Measurements from ENCODE around the gene CBX2.
A peak's percentile ranks its signal among the peaks of the same experiment; 100 is the strongest.

CBX2 gene

DNA sequence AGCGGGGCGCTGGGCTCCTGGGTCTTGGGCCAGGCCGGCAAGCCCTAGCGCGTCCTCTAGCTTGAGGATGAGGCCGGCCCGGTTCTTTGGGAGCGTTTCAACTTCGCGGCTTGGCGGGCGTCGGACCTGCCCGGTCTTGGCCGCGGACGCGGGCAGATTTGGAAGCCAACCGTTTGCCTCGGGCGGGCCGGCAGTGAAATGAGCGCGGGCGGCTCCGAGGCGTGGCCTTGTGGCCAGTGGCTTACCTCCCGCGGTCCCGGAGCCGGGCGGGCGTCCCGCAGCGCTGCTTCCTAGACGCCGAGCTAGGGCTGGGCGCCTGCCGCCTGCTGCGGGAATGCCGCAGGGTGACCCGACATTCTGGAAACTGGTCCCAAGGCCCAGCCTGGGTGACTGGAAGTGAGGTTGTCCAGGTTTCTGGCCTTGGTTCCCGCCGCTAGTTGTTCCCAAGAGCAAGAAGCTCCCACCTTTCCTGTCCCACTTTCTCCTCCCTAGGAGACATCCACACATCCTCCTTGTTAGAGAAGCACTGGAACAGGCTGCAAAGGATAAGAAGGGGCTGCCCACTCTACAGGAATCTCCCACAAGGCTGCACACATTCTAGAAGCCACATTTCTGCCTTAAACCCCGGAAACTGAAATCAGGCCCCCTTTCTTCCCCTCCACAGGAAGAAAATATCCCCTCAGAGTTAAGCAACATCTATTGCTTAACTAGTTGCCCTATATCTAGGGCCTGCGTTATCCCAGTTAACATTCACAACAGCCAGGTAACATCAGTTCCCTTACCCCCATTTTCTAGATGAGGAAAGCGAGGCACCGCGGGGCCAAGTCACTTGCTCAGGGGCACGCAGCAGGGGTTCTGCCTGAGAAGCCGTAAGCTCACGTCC, 23.4 kb downstream of the CBX2 start:
- DNase-seq = no peak

DNA sequence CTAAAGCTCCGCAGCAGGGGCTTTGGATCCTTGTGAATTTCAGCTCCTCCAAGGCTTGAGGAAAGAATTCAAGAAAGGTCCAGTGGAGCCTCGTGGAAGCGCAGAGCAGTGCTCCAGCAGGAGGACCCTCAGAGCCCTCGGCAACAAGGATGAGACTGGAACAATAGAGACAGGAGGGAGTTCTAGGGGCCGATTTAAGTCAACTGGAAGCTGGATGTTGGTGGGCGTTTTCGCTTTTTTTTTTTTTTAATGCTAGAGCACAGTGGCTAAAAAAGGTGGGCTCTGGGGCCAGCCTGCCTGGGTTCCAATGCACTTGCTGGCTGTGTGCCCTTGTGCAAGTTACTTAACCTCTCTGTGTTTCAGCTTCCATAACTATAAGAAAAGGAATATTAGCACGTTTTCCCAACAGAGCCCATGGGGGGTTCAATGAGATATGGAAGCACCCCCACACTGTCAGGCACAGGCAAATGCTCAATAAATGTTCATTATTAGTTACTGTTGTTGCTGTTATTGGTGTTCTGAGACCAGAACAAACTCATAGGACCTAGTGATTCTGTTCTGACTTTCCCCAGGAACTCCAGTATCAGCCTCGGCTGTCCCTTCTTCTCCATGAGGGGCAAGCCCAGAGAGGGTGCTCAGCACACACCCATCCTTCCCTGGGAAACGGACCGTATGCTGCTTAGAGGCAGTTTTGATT, 24.2 kb downstream of the CBX2 start:
- DNase-seq = no peak

DNA sequence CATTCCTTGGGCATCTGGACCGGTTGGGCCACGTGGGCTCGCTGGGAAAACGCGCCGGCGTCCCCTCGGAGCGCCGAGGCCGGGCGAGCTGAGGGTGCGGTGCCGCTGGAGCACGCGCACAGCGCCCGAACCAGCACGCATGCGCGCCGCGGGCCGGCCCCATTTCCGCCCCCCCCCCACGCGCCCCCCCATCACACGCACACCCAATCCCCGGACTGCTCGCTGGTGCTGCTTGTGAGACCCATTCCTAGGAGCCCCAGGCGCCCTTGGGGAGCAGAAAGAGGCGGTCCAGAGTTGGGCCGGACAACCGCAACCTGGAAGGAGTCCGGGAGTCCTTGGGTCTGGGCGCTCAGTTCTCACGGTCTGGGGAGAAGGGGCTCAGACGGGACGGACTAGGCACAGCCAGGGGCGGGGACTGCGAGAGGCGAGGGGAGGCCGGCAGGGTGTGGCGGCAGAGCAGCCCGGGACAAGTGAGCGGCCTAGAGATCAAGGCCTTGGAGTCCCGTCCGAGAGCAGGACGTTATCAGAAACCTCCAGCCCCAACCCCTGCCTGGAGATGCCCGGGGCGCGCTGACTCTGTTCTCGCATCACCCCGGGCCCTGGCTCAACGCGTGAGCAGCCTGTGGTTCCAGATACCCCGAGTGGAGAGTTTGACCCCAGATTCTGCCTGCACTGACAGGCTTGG, 24.9 kb downstream of the CBX2 start:
- no peak for DNase-seq

DNA sequence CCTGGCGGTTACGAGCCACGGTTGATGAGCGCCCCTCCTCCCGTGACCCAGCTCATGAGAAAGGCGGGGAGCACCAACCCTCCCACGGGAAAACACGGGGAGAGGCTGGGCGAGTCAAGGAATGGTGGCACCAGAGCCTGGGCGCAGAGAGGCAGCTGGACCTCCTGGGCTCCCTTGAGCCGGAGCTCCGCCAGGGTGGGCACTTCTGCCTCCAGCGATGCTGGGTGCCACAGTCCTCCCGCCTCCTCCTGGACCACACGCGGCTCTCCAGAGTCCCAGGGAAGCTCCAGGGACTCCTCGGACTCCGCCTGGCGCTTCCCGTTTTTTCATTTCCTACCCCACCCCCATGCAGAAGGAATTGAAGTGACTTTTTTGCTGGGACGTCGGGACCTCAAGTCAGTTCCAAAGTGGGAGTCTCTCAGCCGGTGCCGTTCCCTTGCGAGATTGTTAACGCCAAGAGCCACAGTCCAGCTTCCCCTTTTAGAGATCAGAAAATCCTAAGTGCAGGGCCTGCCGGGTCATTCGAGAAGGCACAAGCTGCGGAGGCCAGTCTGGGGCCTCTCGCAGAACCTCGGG, 25.6 kb downstream of the CBX2 start:
- DNase-seq = no peak

DNA sequence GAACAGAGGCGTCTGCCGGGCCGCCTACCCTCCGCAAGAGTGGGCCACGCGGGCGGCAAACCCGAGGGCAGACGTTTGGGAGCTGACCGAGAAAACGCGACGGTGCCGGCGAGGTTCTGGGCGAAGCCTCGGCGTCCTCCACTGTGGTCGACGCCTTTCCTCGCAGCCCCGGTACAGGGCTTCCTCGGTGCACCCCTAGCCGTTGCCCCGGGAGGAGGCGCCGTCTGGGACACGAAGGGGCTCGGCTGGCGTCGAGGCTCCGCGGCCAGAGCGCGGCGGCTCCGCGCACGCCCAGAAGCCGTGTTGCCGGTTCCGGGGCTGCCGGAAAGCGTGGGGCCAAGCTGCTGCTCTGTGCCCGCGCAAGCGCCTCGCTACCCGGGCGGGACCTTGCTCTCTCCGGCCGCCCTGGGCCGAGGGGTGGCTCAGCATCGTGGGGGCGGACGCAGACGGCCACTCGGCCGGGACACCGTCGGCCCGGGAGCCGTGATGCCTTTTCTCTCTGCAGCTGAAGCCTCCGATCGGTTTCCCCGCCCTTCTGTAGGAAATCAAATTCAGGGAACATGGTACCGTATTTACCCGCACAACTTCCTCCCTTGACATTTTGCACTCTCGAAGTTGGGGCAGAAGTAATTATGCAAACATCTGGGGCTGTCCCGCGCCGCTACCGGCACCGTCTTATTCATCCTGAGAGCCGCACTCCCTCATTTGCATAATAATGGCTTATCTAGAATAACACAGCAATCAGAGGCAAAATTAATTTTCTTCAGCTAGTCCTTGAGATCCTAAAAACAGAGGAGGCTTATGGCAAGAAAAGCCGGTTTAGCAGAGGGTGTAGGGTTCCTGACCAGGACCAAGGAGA, 26.3 kb downstream of the CBX2 start:
- peak; percentile 86 for DNase-seq

DNA sequence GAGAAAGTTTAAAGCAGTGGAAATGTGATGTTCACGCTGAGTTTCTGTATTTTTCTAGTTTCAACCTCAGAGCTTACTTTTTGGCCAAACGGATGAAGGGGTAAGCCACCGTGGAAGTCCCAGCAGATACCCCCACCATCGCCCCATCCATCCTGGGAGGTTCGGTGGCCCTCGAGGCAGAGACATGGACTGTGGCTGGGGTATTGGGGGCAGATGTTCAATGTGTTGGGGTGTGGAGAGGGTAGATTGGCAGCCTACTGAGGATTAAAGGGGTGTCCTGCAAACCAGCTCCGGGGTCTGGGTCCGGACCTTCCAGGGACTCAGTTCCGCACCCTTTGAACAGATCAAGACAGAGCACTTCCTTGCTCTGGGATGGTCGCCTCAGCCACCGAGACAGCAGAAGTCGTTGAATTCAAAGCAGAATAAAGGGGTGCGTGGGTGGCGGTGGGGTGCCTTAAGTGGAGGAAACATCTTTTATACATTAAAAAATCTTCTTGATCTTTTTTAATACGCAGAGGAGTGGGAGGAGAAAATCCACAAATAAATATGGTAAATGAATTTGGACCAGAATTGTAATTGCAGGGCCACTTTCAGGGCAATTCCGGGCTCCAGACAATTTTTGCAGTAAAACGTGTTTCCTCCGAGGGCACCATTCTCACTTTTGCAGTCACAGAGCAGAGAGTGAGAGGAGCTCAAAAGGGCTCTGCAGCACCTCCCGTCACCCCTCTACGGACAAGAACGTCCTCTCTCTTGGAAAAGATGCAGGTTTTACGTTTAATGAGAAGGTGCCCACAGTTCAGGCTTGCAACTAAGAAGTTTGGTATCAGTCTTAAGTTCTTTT, 27.1 kb downstream of the CBX2 start:
- DNase-seq = no peak

DNA sequence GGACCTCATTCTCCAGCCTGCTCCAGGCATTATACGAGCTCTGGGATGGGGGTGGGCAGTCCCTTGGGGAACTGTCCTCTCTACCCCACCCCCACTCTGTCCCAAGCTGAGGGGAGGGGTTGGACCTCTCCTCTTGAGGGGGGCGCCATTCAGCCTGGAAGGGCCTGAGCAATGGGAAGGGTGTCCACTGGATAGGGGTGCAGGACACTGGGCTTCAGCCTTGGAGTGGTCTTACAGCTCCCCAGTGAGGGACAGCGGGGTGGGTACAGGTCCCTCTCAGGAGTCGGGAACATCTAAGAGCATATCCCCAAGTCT, 28.5 kb downstream of the CBX2 start:
- DNase-seq = no peak

DNA sequence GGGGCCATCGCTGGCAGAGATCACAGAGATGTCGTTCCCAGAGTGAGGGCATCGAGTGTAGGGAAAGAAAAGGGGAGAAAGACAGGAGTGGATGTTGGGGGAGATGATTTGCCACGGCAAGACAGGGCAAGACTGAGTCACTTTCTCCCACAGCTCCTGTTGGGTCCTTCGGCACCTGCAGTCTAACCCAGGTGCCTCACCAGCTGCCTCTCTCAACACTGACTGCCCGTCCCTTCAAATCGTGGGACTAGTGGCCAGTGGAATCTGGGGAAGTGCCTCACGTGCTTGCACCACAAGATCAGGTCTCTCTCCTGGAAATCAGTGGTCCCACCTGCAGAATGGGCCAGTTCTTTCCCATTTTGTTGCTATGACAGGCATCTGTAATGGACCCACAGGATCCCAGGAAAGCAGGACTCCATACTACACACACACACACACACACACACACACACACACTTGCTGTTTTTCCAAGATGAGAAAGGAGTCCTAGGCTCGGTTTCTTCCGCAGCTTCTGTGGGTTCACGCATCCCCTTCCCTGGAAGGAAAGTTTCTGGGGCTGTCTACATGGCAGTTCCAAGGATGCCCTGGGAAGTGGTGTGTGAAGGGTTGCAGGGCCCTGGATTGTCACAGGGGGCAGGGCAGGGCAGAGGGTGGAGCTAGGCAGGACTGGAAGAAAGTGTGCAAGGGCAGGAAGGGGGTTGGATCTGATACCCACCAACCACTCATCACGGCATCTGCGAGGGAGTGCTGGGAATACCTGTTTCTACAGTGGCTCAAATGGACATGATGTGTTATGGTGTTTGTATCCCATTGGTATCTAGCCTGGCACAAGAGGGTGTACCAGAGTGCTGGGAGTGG, 29.1 kb downstream of the CBX2 start:
- no peak for DNase-seq

DNA sequence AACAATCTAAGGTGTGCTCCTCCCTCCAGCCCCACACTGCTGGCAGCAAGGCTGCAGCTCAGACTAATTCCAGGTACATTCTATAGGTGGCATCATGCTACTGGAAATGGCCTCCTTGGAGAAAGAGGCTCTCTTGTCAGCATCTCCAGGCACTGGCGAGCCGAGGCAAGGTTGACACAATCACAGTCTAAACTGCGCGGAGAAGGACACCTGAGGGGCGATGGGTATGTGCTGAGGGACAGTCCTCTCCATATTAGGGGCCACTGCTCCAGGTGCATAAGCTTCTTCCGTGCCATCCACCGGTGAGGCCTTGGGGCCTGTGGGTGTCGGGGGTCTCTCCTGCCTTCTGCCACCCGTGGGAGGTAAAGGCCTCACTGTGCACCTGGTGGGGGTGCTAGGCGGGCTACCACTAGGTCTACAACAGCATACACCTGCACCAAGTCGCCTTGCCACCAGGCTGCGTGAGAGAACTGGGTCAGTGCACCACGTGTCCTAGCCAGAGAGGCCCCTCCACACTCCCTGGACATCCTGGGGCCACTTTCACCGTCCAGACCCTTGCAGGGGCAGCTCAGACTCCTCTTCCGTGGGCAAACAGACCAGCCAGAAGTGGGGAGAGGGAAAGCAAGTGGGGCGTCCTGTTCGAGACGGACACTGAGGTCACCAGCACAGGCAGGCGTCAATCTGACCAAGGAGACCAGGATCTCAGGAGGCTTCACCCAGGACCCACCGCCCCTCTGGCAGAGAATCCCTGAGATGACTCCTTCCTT, 31.0 kb downstream of the CBX2 start:
- no peak for DNase-seq

DNA sequence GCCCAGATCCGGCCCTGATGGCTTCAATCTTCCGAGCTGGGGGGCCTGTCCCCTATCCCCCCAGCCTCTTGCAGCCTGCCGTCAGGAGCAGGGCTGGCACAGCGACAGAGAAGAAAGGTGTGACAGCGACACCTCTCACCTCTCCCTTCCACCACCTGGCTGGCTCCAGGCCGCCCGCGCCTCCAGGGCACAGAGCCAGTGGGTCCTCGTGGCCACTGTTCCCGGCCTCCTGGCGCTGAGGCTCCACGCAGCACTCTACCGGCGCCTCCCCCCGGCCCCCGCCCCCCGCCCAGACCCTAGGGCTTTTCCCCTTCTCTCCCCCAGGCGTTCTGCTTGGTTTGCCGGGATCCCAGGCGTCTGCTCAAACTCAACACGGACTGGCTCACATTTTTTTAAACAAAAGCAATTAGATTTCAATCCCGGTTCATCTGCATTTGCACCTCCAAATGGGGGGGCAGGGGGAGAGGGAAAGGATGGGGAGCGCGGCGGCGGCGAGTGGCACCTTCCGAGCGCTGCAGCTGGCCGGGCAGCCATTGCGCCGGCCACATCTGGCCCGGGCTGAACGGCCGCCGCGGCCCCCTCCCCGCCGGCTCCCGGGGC, 31.7 kb downstream of the CBX2 start:
- no peak for DNase-seq

DNA sequence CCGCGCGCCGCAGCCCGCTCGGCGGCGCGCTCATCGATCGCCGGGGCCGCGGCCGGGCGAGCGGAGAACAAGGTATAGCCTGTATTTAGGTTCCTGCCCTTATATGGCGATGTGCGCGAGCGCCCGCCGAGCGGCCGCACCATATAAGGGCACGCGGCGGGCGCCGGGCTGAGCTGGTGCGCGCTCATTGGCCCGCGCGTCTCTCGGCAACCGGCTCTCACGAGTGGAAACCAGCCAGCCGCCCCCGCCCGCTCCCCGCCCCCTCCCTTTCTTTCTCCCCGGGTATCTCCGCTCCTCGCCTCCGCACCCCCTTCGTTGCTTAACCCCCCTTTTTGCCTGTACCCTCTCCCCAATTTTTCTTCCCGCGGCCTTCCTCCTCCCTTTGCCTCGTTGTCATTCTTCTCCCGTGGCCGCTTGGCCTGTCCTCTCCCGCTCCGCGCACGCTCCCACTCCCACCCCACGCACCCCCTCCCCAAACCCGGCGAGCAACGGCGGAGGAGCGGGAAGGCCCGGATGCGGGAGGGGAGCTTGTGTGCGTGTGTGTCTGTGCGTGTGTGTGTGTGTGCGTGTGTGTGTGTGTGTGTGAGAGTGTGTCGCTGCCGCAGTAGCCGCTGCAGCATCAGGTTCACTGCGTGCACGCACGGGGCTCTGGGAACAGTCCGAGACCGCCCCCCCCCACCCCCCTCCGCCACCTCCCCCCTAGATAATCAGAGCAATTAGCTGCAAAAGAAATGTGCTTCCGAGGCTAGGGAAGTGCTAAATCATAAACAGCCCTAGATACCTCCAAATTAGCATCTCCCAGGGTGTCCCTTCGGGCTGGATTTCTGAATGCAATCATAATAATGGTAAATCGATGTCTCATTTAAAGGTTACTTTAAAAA, 32.4 kb downstream of the CBX2 start:
- DNase-seq = peak; percentile 86

DNA sequence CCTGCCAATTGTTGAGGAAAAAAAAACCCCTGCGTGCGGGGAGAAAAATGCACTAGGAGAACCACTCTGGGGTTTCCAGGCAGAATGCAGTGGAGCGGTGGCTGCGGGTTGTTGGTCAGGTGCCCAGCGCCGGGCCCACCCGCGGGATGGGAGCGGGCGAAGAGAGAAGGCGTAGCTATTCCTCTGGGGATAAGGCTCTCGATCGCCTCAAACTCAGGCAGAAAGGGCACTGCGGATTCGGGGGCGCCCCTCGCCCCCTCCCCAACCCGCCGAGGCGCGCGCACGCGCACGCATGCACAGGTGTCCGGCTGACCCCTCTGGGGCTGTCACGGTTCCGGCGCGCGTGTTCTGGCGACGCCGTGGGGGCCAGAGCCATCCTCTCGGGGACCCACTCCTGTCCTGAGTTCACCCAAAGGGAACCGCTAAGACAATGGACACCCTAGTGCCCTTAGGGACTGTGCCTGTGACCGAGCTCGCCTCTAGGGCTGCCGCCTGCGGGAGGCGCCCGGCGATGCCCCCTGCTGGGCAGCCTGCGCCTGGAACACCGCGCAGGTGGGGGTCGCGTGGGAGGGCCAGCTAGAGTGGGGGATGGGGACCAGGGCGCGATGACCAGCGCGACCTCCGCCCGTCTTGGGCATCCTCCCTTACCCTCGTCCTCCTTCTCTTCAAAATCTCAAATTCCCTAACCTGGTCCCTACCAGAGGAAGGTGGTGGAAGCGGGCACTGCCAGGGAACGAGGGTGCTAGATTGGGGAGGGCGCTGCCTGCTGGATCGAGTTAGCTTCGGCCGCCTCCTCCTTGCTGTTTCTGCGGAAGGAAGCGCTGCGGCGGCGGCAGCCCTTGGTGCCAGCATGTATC, 33.3 kb downstream of the CBX2 start:
- peak; percentile 52 for DNase-seq

DNA sequence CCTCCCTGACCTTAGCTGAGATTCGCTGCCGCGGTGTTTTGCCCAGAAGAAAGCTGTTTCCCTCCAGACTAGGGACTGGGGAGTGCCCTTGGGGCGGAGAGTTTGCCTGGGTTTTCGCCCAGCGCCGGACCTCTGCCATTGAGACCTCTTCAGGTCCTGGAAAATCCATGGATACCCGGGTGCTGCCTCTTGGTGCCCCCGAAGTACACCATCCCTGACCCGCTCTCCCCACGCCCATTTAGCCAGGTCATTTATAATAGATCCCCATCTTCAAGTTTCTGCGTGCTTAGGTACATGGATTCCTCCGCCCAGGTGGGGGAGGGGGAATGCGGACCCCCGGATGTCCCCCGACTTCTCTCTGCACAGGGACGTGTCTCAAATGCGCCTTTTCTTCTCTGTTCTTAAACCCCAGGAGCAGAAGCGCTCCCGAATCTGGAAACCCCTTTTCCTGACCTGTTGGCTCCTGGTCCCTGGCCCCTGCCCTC, 34.0 kb downstream of the CBX2 start:
- no peak for DNase-seq

DNA sequence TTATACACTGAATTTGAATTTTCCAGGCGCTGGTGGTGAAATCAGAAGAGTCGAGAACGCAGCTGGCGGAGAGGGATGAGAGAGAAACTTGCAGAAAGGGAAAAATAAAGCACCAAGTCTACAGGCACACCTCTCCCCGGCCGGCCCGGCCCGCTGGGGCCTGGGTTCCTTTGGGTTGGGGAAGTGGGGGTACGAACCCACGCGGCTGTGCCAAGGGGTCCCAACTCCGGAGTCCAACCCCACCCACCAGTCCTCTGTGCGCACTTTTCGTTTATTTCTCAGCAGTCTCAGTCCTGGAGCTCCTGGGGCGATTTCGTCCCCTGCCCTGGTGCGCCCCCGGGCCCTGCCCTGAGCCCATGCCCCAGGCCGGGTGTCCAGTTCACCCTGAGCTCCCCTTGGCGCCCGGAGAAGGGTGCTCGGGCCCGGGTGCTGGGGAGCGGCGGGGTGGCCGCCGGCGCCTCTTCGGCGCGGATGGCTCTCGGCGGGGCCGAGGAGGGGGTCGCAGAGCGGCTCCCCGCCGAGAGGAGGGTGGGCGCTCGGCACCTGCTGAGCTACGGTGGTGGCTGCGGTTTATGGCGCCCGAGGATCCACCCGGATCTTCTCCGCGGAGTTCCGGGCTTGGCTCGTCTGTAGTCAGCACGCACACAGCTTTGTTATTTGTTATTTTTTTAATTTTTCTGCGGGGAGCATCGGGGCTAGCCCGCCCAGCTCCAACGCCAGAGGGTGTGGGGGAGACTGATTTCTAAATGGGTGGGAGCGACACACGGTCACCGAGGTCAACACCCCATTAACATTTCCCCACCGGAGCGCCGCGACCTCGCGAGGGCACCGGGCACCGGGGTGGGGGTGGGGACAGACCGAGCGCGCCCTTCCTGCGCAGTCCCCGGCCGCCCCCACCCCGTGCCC, 34.7 kb downstream of the CBX2 start:
- DNase-seq = no peak

DNA sequence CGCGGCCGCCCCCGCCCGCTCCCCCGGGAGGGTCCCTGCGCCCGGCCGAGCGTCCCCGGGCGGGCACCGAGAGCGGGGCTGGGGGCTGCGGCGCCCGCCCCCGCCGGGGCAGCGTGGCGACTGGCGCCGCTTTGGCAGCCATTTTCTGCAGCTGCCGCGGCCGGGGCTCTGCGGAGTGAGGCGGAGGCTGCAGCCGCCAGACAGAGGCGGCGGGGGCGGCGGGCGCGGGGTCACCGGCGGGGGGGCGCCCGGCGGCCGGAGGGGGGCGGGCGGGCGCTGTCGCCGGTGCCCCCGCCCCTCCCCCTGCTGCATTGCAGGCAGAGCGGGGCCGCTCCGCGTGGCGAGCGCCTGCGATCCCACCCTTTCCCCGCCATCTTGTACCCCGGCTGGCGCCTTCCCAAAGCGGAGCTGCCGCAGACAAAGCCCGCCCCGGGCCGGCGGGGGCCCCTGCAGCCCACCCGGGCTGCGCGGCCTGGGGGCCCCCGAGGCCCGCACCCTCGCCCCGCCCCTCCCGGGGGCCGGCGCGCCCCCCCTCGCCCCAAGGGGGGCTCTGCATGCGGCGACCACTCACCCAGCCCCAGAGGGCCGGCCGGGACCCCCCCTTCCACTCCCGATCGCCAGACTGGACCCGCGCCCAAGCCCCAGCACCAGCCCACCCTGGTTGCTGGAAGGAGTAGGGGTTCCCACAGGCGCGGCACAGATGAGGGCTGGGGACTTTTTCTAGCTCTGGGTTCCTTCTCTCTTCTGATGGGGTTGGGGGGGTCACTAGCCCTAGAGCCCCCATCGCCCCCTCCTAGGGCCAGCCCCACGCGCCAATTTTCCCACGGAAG, 35.6 kb downstream of the CBX2 start:
- no peak for DNase-seq

Measured in stimulated activated CD4-positive, alpha-beta T cell treated with anti-CD3 and anti-CD28 coated beads, Interleukin-15, amount 100 ng/mL, for 24 hours (primary cell).